Measurements from ENCODE around the gene OOSP1.

DNA sequence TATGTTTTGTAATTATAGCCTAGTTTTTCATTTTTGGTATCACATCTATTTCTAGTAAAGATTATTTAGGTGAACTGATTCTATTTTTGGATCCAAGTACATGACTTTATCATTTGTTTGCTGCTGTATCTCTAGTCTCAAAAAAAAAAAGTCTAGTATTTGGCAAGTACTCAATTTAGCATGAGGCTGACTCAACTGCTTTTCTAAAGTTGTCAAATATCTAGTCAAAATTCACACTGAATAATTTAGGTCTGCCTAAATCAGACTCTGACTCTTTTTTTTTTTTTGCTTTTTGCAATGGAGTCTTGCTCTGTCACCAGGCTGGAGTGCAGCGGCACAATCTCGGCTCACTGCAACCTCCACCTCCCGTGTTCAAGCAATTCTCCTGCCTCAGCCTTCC lies 28.0 kb downstream of the OOSP1 start:
- TF ChIP-seq CTCF (IDR thresholded peaks at IDR 0.05; ENCODE audit: low read depth, low read length): no peak
- TF ChIP-seq POLR2A (IDR thresholded peaks at IDR 0.05; ENCODE audit: extremely low read depth, insufficient read length): no peak
- TF ChIP-seq, protein P1, sequence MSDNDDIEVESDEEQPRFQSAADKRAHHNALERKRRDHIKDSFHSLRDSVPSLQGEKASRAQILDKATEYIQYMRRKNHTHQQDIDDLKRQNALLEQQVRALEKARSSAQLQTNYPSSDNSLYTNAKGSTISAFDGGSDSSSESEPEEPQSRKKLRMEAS (IDR thresholded peaks at IDR 0.05; ENCODE audit: low read depth, low read length): no peak
- TF ChIP-seq MYC (IDR thresholded peaks at IDR 0.05; ENCODE audit: low read depth, low read length): no peak

Measured in NB4 (cell line).